Activated T-cell treated with anti-CD3 and anti-CD28 coated beads for 24 hours (primary cell): ENCODE data around the gene CREB5.
"Not testable (repeated sequence)": the region's sequence is repeated elsewhere in the genome, so short reads cannot be mapped to it uniquely, and the experiment has no call there.

Experiments used
- DNase-seq: peaks from one replicate; pipeline ENCODE4 v3.0.0-alpha.2; 2020; ENCODE audit warnings: low read depth

The CREB5 gene

DNA sequence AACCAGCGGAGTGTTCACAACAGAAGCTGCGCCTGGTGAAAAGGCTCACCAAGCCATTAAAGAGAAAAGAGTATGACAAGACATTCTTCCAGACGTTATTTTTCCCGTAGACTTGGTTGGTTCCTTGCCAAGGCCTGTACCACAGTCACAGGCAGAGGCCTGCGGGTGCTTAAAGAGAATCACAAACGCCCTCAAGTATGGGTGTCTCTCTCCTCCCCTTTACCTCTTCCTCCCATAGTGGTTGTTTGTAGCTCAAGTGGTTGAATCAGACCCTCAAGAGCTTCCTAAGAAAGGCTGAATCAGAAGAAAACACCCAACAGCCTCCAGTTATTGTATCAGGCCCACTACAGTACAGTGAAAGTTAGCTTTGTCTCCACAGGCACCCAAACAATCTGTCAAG lies 169.0 kb downstream of the CREB5 start:
- no peak for DNase-seq

DNA sequence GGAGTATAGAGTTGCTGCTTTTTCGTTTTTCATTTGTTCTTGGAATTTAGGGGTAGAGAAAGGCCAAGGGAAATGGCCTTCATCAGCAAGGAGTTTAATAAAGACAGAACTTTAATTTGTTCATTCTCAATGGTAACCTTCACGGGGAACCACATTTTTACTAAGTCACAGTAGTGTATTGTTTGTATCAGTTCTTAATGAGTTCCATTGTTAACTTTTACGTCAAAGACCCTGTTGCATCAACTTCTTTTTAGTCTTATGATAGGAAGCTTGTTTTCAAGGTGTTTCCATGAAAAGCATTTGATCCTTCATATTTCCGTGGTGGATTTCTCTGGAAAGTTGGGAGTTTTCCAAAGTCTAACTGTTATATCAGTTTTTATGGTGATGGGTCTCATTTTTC lies 169.9 kb downstream of the CREB5 start:
- DNase-seq, result no peak

DNA sequence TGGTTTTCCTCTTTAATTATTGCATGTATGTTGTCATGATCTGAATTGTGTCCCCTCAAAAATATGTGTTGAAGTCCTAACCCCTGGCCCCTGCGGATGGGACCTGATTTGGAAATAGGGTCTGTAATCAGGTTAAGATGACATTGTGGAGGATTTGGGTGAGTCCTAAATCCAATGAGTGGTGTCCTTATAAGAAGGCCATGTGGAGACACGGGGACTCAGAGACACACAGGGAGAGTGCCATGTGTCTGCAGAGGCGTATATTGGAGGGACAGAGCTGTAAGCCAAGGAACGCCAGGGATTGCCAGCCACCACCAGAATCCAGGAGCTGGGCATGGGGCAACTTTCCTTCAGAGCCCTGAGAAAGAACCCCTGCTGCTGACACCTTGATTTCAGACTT lies 171.9 kb downstream of the CREB5 start:
- DNase-seq, result no peak

DNA sequence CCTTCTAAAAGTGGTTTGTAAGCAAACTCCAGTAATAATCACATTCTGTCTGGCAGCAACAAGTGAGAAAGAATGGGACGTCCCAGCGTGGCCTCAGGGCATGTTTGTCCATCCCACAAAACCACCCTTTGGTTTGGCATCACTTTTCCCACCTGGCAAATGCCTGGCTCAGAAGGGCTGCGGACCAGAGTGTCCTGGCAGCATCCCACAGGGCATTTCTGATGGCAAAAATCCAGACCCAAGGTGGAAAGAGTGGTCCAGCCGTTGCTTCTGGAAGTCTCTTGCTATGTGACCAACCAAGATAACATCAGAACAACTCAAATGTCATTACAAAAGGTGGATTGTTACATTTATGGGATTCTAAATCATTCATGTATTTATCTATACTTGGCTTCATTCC lies 174.4 kb downstream of the CREB5 start:
- no peak for DNase-seq

DNA sequence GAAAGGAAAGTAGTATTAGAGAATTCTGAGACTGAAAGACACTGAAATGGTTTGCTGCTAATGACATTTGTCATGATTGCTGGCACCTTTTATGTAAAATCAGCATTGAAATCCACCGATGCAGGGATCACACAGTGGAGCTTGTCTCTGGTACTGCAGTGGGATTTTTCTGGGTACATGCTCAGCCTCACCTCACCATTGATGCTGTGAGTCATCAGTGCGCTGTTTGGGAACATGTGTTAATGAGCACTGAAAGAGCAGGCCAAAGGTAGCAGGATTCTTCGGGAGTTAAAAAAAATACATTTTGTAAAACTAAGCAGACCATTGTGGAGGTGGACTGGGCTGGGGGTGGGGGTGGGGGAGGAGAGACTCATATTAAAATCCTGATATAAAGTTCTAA lies 174.9 kb downstream of the CREB5 start:
- DNase-seq, result no peak

DNA sequence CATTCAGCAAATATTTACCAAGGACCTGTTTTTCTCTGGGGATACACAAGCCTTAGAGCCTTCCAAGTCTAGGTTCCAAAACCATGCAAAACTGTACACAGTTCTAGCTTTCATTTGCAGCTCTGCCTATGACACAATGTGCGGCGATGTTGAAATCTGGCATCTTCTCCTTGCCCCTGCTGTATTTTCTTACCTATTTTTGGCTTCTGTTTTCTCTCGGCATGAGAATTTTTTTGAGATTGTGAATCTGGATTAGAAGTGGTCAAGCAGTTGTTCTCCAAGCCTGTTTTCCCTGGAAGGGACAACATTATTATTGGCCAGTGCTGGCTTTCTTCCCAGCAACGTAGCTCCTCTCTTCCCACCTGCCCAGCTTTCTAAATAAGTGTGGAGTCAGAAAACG lies 176.3 kb downstream of the CREB5 start:
- no peak for DNase-seq

DNA sequence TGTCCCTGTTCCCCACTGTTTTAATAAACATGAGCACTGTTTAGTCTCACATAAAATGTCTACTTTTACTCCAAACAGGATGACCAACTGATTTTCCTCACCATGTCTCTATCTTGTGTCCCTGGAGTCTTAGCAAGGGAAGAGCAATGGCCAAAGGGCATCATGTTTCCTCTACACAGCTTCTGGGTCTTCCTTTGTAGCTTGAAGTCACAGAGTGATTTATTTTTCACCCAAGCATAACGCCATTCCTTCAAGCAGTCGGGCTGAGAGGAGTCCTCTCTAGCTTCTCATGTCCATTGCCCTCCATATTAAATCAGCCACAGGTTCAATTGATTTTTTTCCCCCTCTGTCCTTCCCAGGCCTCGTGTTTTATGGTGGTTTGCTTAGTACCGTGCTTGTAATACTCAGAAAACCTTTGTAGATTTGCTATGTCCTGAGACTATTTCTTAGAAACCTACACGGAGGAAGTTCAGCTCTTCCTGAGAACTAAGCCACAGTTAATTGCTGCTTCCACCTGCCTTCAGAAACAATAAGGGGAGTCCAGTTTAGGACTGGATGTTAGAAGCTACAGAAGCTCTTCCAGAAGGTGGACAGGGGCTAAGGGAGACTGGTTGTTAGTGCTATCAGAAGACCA lies 178.8 kb downstream of the CREB5 start:
- DNase-seq, result no peak

DNA sequence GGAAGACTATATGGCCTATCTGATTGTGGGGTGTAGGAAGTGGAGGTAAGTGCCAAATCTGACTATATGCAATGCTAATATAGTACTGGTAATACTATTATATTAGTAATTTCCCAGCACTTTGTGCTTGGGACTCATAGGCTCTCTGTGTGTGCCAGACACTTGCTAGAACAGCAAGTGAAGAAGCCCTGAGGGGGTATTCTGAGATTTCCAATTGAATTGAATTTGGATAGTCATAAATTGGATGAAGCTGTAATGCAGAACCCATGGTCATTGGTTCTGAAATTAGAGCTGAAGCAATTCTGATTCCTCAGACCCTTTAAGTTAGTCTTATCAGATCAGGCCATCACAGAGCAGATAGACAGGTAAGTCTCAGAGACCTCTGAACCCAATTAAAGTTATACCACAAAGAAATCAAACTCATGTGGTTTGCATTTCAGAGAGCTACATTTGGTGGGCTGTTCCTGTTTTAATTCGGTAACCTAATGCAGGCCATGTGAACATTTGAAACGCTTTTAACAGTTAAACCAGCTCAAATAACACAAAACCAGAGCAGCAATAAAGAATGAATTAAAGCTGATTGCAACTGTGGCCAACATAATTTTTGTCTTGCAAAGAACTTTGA lies 179.5 kb downstream of the CREB5 start:
- no peak for DNase-seq

DNA sequence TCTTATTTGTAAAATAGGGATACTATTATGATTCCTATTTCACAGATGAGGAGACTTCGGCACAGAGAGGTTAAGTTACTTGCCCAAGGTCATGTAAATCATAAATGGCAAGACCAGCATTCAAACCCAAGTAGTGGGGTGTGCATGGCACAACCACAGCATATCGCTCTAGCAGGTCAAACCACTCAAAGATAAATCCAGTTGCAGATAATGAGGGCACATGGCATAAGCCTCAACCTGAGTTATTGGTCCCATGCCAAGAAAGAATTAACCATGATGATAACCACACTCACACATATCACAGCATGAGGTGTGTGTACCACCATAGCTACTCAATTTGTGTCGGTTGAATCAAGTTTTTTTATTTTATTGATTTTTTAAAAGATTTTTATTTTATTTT lies 180.5 kb downstream of the CREB5 start:
- no peak for DNase-seq

DNA sequence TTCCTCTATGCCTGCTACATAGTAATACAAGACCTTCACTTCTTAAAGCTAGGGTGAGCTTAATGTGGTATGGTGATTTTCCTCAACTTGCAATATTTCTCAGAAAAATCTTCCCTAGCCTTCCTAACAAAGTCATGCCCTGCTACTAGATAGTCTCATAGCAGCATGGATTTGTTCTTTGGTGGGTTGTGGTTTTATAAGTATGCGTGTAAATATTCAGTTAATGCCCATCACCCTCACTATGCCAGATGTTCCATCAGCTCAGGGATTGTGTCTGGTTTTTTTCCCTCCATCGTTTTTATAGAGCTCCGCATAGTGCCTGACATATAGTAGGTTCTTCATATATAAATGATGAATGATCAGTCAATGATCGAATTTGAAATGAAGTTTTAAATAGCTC lies 182.8 kb downstream of the CREB5 start:
- no peak for DNase-seq

DNA sequence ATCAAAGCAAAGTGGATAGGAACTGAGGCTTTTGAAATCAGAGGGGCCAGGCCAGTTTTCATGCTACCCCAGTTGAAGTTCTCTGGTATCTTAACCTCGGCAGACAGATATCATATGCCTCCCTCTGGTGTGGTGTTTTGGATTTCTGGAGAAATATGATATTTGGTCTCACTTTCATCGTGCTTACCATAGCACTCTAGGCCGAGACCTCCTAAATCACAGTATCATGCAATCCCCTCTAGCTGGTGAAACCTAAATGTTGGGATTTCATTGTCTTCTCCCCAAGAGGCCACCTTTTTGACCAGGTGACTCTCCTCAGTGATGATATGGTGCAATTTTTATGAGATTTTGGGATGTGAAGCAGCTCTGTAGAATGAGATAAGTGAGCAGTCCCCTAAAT lies 183.5 kb downstream of the CREB5 start:
- DNase-seq, result no peak

DNA sequence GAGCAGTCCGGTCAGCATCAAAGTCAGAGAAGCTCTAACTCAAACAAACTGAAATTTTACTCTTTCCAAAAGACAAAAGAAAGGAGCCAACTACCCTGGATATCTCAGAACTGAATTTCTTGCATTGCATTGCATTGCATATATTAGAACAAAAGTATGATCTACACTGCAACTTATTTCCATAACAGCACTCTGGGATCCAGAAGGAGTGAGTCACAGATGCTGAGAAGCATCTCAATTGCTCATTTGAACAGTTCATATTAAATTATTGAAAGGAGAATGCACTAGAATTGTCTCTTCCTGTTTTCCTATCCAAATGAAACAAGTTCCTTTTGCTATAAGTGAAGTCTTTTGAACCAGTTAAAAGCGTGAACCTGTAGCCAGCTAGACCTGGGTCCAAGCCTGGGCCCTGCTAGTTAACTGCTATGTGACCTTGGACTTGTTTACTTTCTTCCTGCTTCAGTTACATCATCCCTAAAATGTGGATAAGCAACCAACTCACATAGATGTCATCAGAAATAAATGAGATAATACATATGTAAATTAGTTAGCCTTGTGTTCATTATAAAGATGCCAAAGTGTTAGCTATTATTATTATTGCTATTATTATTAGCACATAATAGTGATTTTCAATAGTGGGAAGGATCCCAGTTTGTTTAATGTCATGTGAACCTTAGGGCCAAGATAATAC lies 184.1 kb downstream of the CREB5 start:
- DNase-seq, result no peak

DNA sequence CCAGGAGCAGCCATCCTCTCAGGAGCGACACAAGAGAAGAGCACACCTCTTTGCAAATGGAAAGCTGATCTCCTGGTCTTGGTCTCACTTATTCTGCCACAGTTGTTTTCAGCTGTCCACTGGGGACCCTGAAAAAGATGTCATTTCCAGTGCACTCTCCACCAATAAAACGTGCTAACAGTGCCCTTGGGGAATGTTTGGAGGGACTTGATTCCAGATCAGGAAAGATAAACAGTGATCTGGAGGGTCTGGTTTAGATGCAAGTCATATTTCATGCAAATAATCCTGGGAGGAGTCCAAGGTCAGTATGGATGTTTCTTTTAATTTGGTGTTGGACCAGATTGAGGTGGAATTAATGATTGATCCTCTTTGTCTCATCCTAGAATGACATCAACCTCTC lies 185.0 kb downstream of the CREB5 start:
- DNase-seq, result no peak

DNA sequence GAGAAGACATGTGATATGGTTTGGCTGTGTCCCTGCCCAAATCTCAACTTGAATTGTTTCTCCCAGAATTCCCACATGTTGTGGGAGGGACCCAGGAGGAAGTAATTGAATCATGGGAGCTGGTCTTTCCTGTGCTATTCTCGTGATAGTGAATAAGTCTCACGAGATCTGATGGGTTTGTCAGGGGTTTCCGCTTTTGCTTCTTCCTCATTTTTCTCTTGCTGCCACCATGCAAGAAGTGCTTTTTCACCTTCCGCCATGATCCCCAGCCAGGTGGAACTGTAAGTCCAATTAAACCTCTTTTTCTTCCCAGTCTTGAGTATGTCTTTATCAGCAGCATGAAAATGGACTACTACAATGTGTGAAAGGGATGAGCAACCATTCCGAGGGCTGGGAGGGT lies 185.7 kb downstream of the CREB5 start:
- DNase-seq, result not testable (repeated sequence)

DNA sequence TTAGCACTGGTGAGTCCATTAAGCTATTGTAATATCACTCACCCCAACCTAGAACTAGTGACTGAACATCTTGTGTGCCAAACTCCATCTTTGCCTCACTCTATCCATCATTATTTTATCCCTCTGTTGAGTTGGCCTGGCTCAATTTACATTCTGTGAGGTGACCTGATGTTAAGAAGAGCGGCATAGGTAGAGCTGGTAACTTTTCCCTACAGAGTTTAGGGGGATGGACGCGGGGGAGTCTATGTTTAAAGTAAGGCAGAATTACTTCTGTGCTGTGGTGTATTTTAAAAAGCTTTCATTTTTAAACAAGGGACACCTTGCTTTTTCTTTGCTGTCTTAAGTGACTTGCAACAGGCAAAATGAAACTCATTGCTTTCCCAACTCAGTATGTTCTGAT lies 186.3 kb downstream of the CREB5 start:
- DNase-seq, result no peak

DNA sequence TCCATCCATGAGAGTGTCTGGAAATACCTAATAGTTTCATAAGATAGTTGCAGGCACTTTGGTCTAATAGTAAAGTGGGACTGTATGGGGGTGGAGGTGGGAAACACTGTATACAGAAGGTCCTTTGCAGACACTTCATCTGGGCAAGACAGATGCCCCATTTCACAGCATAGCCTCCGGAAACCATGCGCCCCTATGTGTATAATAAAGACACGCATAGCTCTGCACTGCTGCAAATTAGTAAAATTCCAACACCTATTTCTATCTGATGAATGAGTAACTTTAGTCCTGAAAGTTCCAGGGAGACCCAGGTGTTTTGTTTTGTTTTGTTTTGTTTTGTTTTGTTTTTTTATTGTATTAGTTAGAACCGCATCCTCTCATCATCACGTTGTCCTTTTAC lies 187.1 kb downstream of the CREB5 start:
- DNase-seq, result no peak

DNA sequence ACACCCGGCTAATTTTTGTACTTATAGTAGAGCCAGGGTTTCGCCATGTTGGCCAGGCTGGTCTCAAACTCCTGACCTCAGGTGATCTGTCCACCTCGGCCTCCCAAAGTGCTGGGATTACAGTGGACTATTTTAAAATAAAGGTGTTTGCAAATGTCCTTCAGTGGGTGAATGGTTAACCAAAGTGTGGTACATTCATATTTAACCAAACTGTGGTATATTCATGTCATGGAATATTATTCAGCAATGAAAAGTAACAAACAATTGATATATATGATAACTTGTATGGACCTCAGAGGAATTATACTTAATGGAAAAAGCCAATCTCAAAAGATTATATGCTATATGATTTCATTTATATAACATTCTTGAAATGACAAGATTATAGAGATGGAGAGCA lies 190.0 kb downstream of the CREB5 start:
- DNase-seq, result no peak

DNA sequence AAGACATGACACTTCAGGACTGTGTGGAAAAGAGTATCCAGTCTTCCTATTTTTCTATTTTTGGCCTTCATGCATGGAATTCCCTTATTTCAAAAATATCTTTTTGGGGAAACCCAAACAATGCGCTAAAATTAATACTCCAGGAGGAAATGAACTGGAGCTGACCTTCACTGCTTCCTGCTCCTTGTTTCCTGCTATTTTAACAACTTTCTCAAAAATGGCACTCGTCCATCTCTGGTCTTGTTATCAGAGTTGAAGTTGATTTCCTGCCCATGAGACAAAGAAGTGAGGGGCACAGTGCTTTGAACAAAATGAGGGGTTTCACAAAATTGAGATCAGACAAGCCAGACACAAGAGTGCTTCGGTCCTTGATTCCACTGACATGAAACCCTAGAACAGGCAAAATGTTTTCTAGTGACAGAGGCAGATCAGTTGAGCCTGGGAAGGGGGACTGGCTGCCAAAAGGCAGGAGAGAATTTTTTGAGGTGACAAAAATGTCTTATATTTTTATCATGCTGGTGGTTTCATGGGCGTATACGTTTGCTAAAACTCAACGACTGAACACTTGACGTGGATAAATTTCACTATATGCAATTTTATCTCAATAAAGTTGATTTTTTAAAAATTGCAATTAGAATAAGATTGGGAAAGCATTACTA lies 193.2 kb downstream of the CREB5 start:
- DNase-seq, result no peak

DNA sequence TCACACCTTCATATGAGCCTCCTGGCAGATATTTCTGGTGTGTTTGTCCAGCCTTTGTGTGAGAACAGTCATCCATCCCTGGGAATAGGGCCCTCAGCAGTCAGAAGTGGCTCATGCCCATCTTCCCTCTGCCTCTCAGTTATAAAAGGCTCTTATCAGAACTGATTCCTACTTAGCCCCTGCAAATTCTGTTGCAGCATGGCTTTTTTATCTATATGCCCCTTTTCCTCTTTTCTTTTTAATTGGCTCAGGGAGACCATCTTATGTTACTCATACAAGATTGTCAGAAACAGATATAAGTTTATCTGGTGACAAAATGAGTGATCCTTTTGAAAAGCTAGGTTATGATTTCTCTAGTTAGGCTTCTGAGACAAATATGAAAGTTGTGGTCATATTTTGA lies 194.1 kb downstream of the CREB5 start:
- DNase-seq, result no peak

DNA sequence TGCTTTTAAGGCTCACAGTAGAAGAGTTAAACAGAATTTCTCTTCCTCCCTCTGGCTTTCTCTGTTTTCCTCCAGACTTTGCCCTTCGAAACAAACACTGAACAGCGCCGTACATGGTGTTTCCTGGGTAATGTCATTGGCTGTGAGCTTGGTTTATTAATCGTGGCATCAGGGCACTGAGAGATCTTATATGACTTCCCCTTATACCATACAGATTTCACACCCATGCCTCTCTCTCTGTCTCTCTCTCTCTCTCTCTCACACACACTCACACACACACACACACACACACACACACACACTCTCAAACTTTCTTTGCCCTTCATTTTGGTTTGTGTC lies 195.5 kb downstream of the CREB5 start:
- no peak for DNase-seq

DNA sequence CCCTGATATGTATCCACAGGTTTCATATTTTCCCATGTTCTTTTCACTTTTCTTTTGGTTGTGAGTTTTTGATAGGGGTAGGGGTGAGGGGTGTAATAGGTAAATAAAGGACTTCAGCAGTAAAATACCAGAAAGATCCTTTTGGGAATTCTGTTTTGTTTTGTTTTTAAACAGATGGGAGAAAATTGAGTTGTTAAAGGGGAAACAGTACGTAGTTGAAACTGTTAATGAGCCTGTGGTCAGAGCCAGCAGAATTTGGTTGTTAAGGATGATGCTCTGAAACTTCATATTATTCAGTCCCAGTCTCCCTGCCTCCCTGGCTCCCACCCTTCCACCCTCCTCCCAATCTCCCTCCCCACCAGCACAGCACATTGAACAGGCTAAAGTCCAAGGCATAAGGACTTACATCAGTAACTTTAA lies 195.9 kb downstream of the CREB5 start:
- no peak for DNase-seq

DNA sequence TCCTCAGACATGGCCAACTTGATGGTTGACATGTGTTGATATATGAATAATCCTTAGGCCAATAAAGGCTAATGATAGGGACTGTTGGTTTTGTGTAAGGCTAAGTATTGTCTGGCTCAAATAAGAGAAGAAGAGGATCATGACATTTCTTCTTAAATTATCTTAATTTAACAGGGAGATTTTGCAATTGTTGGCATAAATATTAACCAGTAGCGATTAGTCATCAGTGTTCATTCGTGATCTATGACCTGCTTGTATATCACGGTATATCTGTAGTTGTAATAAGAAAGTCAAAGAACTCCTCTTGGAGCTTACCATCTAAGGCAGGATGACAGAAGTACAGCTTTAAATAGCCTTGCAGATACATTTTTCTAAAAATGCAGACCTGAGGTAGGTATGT lies 196.4 kb downstream of the CREB5 start:
- no peak for DNase-seq

DNA sequence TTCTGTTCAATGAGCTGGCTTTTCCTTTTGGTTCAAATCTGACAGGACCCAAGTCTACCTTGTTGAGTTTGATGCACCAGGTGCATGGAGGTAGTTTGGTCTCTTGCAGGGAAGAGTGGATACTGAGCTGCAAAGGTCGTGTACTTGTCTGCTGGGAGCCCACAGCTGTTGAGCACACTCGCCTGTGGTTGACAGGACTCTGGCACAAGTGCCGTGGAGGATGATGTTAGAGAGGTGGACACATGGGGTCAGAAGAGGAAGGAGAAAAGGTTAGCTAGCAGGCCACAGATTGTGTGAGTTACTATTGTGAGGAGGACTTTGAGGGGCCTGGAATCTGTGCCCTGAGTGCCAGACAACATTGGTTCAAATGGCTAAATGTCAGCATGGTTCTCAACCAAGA lies 197.3 kb downstream of the CREB5 start:
- no peak for DNase-seq
